ENCODE results near the gene SLC17A2.

Gene SLC17A2

DNA sequence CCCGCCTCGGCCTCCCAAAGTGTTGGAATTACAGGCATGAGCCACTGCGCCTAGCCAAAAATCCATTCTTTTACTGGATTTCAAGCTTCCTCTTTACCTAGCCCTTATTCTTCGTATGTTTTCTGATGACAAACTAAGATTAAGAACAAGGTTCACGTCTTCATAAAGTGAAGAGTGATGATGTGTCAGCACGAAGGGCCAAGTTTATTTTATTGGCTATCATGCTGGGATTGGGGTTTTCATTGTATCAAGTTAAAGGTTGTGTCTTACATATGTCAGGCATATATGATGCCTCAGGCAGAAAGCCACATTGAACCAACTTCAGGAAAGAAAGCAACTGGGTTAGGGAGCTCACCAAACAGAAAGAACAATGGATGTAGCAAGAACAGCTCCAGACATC, 36.7 kb downstream of the SLC17A2 start:
- Histone ChIP-seq H3K9me3 (ENCODE audit: control insufficient read depth, insufficient read depth, low read length) (no peaks in the 10 kb centered on the region), H4K20me1 (ENCODE audit: control insufficient read depth, insufficient read depth, low read depth, low read length) (no peaks in the 10 kb centered on the region), H3K9me2 (replicated peaks; ENCODE audit: control insufficient read depth, low read length) (no peaks in the 10 kb centered on the region), H3K27ac (ENCODE audit: low read depth, low read length) (no peak overlapping the region), H3K4me2 (ENCODE audit: low read length) (no peak overlapping the region), H3K27me3 (ENCODE audit: control insufficient read depth, low read length) (no peaks in the 10 kb centered on the region), H3K36me3 (ENCODE audit: control insufficient read depth, low read length) (no peaks in the 10 kb centered on the region), H3F3A (ENCODE audit: control insufficient read depth, insufficient read depth) (no peaks in the 10 kb centered on the region), H3K4me1 (ENCODE audit: control insufficient read depth, low read length) (no peaks in the 10 kb centered on the region), H3K79me2 (ENCODE audit: control insufficient read depth, low read length) (no peaks in the 10 kb centered on the region), H3K4me3 (ENCODE audit: low read length) (no peak overlapping the region)
- no peak for TF ChIP-seq EZH2phosphoT487 (IDR thresholded peaks at IDR 0.05; ENCODE audit: borderline replicate concordance, low read length)
- TF ChIP-seq, protein P1, sequence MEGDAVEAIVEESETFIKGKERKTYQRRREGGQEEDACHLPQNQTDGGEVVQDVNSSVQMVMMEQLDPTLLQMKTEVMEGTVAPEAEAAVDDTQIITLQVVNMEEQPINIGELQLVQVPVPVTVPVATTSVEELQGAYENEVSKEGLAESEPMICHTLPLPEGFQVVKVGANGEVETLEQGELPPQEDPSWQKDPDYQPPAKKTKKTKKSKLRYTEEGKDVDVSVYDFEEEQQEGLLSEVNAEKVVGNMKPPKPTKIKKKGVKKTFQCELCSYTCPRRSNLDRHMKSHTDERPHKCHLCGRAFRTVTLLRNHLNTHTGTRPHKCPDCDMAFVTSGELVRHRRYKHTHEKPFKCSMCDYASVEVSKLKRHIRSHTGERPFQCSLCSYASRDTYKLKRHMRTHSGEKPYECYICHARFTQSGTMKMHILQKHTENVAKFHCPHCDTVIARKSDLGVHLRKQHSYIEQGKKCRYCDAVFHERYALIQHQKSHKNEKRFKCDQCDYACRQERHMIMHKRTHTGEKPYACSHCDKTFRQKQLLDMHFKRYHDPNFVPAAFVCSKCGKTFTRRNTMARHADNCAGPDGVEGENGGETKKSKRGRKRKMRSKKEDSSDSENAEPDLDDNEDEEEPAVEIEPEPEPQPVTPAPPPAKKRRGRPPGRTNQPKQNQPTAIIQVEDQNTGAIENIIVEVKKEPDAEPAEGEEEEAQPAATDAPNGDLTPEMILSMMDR (IDR thresholded peaks at IDR 0.05; ENCODE audit: low read depth, low read length, poor library complexity, severe bottlenecking): no peak

DNA sequence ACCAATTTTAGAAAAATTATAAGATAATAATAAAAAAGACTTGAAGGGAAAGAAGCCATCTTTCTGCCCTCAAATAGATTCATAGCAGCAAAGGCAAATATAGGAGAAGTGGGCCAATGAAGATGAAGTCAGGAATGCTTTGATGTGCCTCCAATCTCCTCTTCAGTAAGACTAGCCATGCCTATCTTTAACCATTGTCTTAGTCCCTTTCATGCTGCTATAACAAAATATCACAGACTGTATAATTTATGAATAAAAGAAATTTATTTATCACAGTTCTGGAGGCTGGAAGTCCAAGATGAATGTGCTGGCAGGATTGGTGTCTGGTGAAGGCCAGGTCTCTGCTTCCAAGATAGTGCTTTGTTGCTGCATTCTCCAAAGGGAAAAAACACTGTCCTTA, 37.6 kb downstream of the SLC17A2 start:
- Histone ChIP-seq H3F3A (ENCODE audit: control insufficient read depth, insufficient read depth) (no peaks in the 10 kb centered on the region), H3K4me1 (ENCODE audit: control insufficient read depth, low read length) (no peaks in the 10 kb centered on the region), H3K9me2 (replicated peaks; ENCODE audit: control insufficient read depth, low read length) (no peaks in the 10 kb centered on the region), H3K27ac (ENCODE audit: low read depth, low read length) (no peak overlapping the region), H3K27me3 (ENCODE audit: control insufficient read depth, low read length) (no peaks in the 10 kb centered on the region), H3K4me2 (ENCODE audit: low read length) (no peak overlapping the region), H3K9me3 (ENCODE audit: control insufficient read depth, insufficient read depth, low read length) (no peaks in the 10 kb centered on the region), H3K79me2 (ENCODE audit: control insufficient read depth, low read length) (no peaks in the 10 kb centered on the region), H4K20me1 (ENCODE audit: control insufficient read depth, insufficient read depth, low read depth, low read length) (no peaks in the 10 kb centered on the region), H3K36me3 (ENCODE audit: control insufficient read depth, low read length) (no peaks in the 10 kb centered on the region), H3K4me3 (ENCODE audit: low read length) (no peak overlapping the region)
- no peak for TF ChIP-seq EZH2phosphoT487 (IDR thresholded peaks at IDR 0.05; ENCODE audit: borderline replicate concordance, low read length)
- TF ChIP-seq, protein P1 (IDR thresholded peaks at IDR 0.05; ENCODE audit: low read depth, low read length, poor library complexity, severe bottlenecking): no peak

DNA sequence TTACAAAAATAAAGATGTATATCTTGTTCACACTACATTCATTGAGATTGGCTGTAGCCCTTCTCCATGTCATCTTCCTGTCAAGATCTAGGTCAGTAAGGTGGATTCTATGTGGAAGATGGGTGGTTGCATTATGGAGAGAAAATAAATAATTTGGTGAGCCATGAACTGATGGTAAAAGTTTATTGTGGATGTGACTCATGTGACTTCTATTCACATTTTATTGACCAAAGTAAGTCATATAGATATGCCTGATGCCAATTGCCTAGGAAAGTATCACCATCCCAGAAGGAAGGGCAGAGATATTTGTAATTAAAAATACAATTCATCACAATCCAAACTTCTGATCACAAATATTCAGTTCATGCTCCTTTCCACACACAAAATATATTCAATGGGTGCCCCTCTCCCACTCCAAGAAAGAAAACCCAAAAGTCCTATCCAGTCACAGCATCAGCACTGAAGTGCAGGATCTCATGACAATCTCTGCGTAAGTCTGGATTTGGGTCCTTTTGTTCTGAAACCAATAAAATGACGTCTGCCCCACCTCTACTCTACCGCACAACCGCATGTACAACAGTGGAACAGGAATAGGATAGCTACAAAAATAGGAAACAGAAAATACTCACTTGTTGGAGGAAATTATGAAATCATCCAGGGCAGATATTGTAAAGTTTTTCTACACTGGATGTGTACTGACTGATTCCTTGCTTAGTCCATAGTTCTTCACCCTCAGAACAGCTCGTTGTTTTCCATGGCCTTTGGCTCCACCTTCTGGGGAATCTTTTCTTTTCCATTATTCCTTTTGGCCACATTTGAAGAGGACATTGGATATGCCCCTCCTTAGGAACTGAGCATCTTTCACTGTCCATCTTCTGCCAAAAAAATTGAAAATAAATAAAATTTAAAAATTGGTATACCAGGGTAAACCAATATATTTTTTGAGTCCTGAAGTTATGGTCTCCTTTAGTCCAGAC, 40.3 kb downstream of the SLC17A2 start:
- no peaks in the 10 kb centered on the region for H3F3A ChIP-seq (ENCODE audit: control insufficient read depth, insufficient read depth)
- H3K4me2 ChIP-seq (ENCODE audit: low read length): no peak overlapping the region
- no peaks in the 10 kb centered on the region for H3K27me3 ChIP-seq (ENCODE audit: control insufficient read depth, low read length)

More for the DNA sequence above, 40.3 kb downstream of the SLC17A2 start:
- TF ChIP-seq EZH2phosphoT487 (IDR thresholded peaks at IDR 0.05; ENCODE audit: borderline replicate concordance, low read length): no peak
- TF ChIP-seq, protein P1 (IDR thresholded peaks at IDR 0.05; ENCODE audit: low read depth, low read length, poor library complexity, severe bottlenecking): peak; percentile 31
- H4K20me1 ChIP-seq (ENCODE audit: control insufficient read depth, insufficient read depth, low read depth, low read length): no peaks in the 10 kb centered on the region
- H3K9me3 ChIP-seq (ENCODE audit: control insufficient read depth, insufficient read depth, low read length): no peaks in the 10 kb centered on the region
- H3K36me3 ChIP-seq (ENCODE audit: control insufficient read depth, low read length): no peaks in the 10 kb centered on the region
- H3K4me3 ChIP-seq (ENCODE audit: low read length): no peak overlapping the region
- H3K27ac ChIP-seq (ENCODE audit: low read depth, low read length): no peak overlapping the region
- no peaks in the 10 kb centered on the region for H3K9me2 ChIP-seq (replicated peaks; ENCODE audit: control insufficient read depth, low read length)
- no peaks in the 10 kb centered on the region for H3K79me2 ChIP-seq (ENCODE audit: control insufficient read depth, low read length)
- no peaks in the 10 kb centered on the region for H3K4me1 ChIP-seq (ENCODE audit: control insufficient read depth, low read length)

All from DOHH2 (cell line).